Activated CD4-positive, alpha-beta T cell treated with anti-CD3 and anti-CD28 coated beads, Interleukin-2, amount 10 ng/mL, durations not matched to agents 7 days and 5 days (primary cell): ENCODE data around the gene CFAP74. TPM values are rescaled to one million over a fixed set of nuclear protein-coding genes. Genes with fewer than 3 reads are reported as not detected.
"Not testable (repeated sequence)": the region's sequence is repeated elsewhere in the genome, so short reads cannot be mapped to it uniquely, and the experiment has no call there.

Experiments used
- CTCF ChIA-PET: fragments of 350-600 bp; sonication (Branson Sonifier 250); formaldehyde crosslinking; loops from one replicate; lab custom pipeline; 2021; ENCODE audit warnings: antibody characterized with exemption; lab: Charles Lee
- POLR2A ChIA-PET: fragments of 350-600 bp; sonication (Branson Sonifier 250); formaldehyde crosslinking; loops from one replicate; lab custom pipeline; 2021; ENCODE audit warnings: antibody characterized with exemption; lab: Charles Lee
- DNase-seq: peaks from one replicate; pipeline ENCODE4 v3.0.0-alpha.2; 2020
- H3K27ac Mint-ChIP-seq: one replicate; pipeline ENCODE4 v1.8.0; 2021; ENCODE audit warnings: mild to moderate bottlenecking, moderate library complexity, mixed read lengths
- H3K27me3 Mint-ChIP-seq: one replicate; pipeline ENCODE4 v1.8.0; 2021; ENCODE audit warnings: mixed read lengths
- H3K36me3 Mint-ChIP-seq: one replicate; pipeline ENCODE4 v1.8.0; 2021; ENCODE audit warnings: low read depth, mixed read lengths
- H3K4me1 Mint-ChIP-seq: one replicate; pipeline ENCODE4 v1.8.0; 2021; ENCODE audit warnings: mixed read lengths
- H3K4me3 Mint-ChIP-seq: one replicate; pipeline ENCODE4 v1.8.0; 2021; ENCODE audit warnings: mild to moderate bottlenecking, moderate library complexity, mixed read lengths
- H3K9me3 Mint-ChIP-seq: one replicate; pipeline ENCODE4 v1.8.0; 2021; ENCODE audit warnings: mixed read lengths
- total RNA-seq, 2 experiments: library from RNA; stranded (reverse); gene quantifications; one replicate each; pipeline ENCODE4 v1.2.3, GENCODE V29; 2021

CFAP74 gene
- total RNA-seq, 2 experiments from 2014 or later: not detected

DNA sequence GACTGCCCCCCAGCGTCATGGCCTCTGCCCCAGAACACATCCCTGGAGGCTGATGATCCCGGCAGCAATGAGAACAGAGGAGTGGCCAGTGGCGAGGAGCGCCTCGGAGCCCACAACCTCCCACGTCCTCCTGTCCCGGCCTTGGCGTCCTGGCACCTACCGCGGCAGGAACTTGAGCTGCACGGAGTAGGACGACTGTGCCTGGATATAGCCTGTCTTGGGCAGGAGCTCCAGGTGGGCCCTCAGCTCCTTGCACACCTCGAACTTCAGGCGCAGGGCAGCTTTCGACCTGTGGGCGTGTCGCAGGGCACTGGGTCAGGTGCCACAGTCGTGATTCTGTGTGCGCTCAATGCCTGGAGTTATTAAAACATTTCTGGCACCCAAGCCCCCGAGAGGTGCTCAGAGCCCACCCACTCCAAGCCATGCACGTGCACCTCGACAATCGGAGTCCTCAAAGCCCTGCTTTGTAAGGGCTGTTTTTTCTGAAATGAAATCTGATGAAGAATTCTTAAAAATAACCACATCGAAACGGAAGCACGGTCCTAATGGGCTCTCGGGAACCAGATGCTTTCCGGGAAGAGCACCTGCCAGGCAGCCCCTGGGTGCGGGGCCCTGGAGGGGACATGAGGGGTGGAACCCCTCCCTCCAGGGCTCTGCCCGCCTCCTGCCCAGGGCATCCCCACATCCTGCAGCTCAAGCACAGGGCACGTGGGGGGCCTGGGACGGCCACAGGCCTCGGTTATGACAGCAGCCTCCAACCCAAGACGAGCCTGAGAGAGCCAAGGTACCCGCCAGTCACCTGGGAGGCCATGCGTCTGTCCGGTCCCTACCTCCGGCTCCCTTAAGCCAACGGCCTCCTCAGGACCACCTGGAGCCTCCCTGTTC, 61.5 kb downstream of the CFAP74 start:
- H3K27ac Mint-ChIP-seq: no peak overlapping the region
- no peaks in the 10 kb centered on the region for H3K9me3 Mint-ChIP-seq
- POLR2A ChIA-PET: no interaction called here
- H3K36me3 Mint-ChIP-seq: no peaks in the 10 kb centered on the region
- CTCF ChIA-PET: interaction anchor here (1.8 kb wide), 1 partner anchor 103 kb away, joined by 6 read pairs; no protein-coding TSS in a partner anchor
- H3K4me1 Mint-ChIP-seq: peaks cover 2% of the 10 kb centered on the region
- DNase-seq: no peak
- H3K27me3 Mint-ChIP-seq: no peaks in the 10 kb centered on the region
- H3K4me3 Mint-ChIP-seq: no peak overlapping the region

DNA sequence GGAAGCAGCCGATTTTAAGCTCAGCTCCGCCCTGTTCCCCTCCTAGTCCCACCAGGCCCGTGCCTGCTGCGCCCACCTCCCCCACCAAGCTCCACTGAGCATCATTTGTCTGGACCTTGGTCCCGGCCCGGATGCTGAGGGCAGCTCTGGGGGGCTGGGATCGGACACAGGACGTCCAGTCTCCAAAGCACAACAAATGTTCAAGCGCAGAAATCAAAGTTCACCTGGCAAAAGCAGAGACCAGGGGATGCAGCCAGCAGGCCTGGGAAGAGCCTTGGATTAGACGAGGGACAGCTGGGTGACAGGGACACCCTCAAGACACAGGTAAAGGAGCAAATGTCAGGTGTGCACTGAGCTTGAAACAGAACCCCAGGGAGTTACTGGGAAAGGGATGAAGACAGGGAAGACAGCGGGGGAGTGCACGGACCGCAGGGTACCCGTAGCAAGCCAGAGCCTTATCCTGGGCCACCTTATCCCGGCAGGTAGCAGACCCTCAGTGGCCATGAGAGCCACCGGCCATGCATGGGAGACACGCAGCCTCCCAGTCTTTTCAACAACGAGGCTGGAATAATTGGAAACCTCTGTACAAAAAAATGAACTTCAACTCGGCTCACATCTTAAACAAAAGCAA, 62.3 kb downstream of the CFAP74 start:
- H3K4me3 Mint-ChIP-seq: no peak overlapping the region
- ChIA-PET POLR2A (no interaction called here), CTCF (interaction anchor here (0.7 kb wide), 1 partner anchor 658 kb away, joined by 3 read pairs; no protein-coding TSS in a partner anchor)
- no peak overlapping the region for H3K27ac Mint-ChIP-seq
- H3K27me3 Mint-ChIP-seq: no peaks in the 10 kb centered on the region
- DNase-seq: no peak
- H3K9me3 Mint-ChIP-seq: no peaks in the 10 kb centered on the region
- H3K4me1 Mint-ChIP-seq: peaks cover 2% of the 10 kb centered on the region
- no peaks in the 10 kb centered on the region for H3K36me3 Mint-ChIP-seq

DNA sequence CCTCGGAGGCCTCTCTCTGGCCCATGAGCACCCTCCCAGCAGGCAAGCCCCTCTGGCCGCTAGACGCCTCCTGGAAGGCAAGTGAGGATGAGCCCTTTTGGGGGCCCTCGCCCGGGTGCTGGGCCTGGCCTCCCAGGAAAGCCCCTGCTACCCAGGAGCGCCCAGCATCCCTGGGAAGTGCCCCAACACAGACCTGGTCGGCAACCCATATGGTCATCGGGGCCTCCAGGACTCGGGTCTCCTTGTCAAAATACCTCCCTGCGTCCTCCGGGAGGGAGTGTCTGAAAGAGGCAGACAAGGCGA, 63.5 kb downstream of the CFAP74 start:
- POLR2A ChIA-PET: no interaction called here
- H3K4me3 Mint-ChIP-seq: no peak overlapping the region
- CTCF ChIA-PET: no interaction called here
- peaks cover 5% of the 10 kb centered on the region for H3K9me3 Mint-ChIP-seq
- no peak for DNase-seq
- H3K4me1 Mint-ChIP-seq: peaks cover 2% of the 10 kb centered on the region
- no peak overlapping the region for H3K27ac Mint-ChIP-seq
- no peaks in the 10 kb centered on the region for H3K27me3 Mint-ChIP-seq
- H3K36me3 Mint-ChIP-seq: no peaks in the 10 kb centered on the region

DNA sequence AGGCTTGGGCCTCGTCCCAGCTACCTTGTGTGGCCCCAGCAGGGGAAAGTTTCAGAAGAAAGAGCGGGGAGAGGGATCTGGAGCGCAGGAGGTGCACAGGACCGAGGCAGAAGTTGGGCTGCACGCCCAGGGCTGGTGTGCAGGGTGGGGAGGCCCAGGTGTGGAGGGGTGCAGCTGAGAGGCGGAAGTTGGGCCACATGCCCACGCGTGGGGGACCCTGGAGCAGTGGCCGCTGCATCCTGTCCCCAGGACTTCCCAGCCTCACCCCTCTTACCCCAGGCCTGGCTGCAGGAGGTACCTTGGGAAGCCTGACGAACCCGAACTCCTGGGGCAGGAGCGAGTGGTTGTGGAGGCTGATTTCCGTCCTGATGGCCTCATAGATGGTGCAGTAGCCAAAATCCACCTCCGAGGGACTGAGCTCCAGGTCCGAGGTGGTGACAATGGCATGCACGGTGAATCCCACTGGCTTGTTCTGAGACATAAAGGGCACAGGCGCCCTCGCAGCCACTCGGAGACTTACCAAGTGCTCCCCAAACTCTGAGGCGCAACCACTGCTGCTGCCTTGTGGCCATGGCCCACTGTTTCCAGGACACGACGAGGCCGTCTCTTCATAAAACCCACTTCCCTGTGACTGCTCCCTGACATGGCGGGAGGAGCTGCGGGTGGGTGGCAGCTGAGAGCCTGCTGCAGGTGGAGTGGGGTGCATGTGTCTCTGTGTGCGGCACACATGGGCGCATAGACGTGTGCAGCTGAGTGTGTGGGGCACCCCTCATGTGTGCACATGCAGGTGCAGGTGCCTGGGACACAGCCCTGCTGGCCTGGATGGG, 64.1 kb downstream of the CFAP74 start:
- Mint-ChIP-seq H3K27ac (no peak overlapping the region), H3K9me3 (peaks cover 5% of the 10 kb centered on the region), H3K4me3 (no peak overlapping the region), H3K36me3 (no peaks in the 10 kb centered on the region), H3K4me1 (peaks cover 2% of the 10 kb centered on the region), H3K27me3 (no peaks in the 10 kb centered on the region)
- ChIA-PET CTCF (no interaction called here), POLR2A (no interaction called here)
- no peak for DNase-seq

DNA sequence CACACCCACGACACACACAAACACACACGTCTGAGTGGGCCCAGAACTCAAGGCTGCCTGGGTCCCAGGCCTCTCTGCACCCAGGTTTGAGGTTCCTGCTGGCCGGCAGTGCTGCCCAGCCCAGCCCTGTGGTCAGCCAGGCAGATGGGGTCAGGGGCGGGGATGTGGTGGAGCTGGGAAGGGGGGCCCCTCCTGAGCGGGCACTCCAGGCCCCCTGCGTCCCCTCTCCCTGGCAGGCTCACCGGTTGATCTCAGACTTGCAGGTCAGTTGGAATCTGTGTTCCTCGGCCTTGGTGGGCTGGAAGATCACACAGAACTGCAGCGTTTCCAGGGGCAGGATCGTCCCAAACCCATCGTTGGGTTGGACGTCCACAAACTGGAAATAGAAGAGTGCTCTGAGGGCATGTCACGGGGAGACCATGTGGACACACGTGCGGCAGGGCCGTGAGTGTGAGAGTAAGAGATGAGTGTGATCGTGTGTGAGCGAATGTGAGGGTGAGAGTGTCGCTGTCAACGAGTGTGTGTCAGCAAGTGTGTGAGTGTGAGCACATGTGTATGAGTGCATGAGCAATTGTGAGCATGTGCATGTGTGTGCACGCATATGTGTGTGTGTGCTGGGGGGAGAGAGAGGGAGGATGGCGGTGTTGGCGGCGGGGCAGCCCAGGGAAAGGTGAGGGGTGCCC, 64.8 kb downstream of the CFAP74 start:
- Mint-ChIP-seq H3K27me3 (no peaks in the 10 kb centered on the region), H3K36me3 (no peaks in the 10 kb centered on the region), H3K9me3 (peaks cover 11% of the 10 kb centered on the region), H3K27ac (no peak overlapping the region), H3K4me3 (no peak overlapping the region), H3K4me1 (peaks cover under 1% of the 10 kb centered on the region)
- CTCF ChIA-PET: no interaction called here
- POLR2A ChIA-PET: no interaction called here
- DNase-seq: no peak

DNA sequence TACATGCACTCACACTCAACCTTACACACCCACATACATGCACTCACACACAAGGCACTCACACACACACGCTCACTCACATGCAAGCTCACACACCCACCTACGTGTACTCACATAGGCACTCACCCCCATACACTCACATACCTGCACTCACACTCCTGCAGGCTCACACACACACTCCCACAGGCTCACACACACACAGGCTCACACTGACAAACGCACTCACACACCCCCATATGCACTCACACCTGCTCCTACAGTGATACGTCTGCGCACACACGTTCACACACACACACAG, 65.4 kb downstream of the CFAP74 start:
- Mint-ChIP-seq H3K27me3 (no peaks in the 10 kb centered on the region), H3K9me3 (peaks cover 16% of the 10 kb centered on the region), H3K36me3 (no peaks in the 10 kb centered on the region), H3K4me1 (no peaks in the 10 kb centered on the region), H3K4me3 (no peak overlapping the region), H3K27ac (no peak overlapping the region)
- ChIA-PET POLR2A (no interaction called here), CTCF (no interaction called here)
- no peak for DNase-seq

DNA sequence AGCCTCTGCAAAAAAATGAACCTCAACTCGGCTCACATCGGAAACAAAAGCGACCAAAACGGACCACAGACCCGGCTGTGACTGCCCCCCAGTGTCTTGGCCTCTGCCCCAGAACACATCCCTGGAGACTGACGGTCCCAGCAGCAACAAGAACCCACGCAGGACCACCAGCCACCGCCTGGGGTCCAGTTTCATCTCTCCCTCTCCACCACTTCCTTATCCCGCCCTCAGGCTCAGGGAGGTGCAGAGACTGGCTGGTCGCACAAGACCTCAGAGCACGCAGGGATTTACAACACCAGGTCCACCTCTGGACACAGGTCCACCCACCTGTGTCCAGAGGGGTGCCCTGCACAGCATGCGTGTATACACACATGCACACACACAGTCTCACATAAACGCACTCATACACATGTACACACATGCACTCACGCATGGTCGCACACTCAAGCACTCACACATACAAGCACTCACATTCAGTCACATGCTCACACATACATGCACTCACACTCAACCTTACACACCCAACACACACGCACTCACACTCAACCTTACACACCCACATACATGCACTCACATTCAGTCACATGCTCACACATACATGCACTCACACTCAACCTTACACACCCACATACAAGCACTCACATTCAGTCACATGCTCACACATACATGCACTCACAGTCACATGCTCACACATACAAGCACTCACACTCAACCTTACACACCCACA, 65.9 kb downstream of the CFAP74 start:
- Mint-ChIP-seq H3K27ac (no peak overlapping the region), H3K4me1 (no peaks in the 10 kb centered on the region), H3K36me3 (no peaks in the 10 kb centered on the region), H3K4me3 (no peak overlapping the region), H3K27me3 (no peaks in the 10 kb centered on the region), H3K9me3 (peaks cover 16% of the 10 kb centered on the region)
- DNase-seq: no peak
- CTCF ChIA-PET: no interaction called here
- POLR2A ChIA-PET: no interaction called here

DNA sequence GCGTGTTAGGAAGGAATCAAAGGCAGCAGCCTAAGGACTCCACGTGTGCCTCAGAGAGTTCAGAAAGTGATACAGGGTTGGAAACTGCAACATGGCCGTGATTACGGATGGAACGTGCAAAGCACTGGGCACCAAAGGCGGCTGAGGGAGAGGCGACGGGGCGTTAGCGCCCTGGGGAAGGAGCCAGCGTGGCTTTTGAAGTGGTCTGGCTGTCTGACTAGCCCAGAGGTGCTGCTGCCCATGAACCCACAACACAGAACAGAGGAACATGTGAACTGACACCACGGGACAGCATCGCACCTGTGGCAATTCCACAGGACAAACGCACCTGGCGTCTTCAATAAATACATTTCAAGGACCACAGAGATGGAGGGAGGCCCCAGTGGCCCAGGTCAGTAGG, 66.5 kb downstream of the CFAP74 start:
- Mint-ChIP-seq H3K27ac (no peak overlapping the region), H3K4me3 (no peak overlapping the region), H3K27me3 (no peaks in the 10 kb centered on the region), H3K36me3 (no peaks in the 10 kb centered on the region), H3K9me3 (peaks cover 16% of the 10 kb centered on the region), H3K4me1 (no peaks in the 10 kb centered on the region)
- ChIA-PET CTCF (interaction anchor here (1.3 kb wide), 1 partner anchor 10 kb away, joined by 4 read pairs; no protein-coding TSS in a partner anchor), POLR2A (no interaction called here)
- DNase-seq: no peak

DNA sequence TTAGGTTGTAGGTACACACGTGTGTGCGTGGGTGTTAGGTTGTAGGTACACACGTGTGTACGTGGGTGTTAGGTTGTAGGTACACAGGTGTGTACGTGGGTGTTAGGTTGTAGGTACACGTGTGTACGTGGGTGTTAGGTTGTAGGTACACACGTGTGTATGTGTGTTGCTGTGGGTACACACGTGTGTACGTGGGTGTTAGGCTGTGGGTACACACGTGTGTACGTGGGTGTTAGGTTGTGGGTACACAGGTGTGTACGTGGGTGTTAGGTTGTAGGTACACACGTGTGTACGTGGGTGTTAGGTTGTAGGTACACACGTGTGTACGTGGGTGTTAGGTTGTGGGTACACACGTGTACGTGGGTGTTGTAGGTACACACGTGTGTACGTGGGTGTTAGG, 68.7 kb downstream of the CFAP74 start:
- H3K4me1 Mint-ChIP-seq, H3K4me3 Mint-ChIP-seq, H3K36me3 Mint-ChIP-seq, POLR2A ChIA-PET, H3K27ac Mint-ChIP-seq, CTCF ChIA-PET, DNase-seq, H3K27me3 Mint-ChIP-seq: not testable (repeated sequence)
- H3K9me3 Mint-ChIP-seq: peaks cover 16% of the 10 kb centered on the region

DNA sequence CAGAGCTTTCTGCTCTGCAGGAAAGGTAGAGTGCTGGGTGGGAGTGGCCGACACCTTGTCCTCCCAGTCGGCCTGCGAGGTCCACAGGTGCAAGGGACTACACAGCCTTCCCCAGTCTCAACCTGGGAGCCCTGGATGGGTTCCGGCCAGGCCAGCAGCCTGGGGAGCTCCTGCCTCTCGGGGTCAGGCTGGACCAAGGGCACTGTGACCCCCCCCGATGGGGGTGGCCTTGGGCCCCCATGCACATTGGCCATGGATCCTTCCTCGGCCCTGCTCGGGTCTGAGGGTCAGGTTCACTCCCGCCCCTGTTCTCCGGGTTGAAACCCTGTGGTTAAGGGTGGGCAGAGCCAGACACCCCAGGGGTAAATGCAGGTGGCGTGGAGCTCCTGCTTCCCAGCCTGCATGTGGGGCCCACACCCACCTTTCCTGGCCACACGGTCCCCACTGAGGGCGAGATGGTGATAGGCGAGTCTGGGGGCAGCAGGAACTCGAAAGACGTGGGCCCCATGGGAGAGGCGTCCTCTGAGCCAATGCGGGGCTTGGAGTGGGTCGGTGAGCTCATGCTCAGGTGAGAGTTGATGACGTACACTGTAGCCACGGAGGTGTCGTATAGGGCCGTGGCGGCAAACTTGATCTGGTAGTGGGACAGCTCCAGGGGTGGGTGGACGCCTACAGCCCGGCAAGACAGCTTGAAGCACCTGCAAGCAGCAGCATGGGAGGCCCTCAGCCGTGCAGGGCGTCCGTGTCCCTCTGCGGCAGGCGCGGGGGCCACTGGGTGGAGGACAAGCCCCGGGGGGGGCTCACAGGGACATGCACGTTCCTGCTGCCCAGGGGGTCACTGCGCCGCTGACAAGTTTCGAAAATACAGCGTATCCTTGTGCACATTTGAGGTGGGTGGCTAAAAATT, 73.7 kb downstream of the CFAP74 start:
- ChIA-PET CTCF (interaction anchor here (0.8 to 1.6 kb wide), 4 partner anchors 9 to 595 kb away, joined by 3 to 4 read pairs (median 3); no protein-coding TSS in a partner anchor), POLR2A (no interaction called here)
- Mint-ChIP-seq H3K4me1 (no peaks in the 10 kb centered on the region), H3K4me3 (no peak overlapping the region), H3K9me3 (peaks cover 11% of the 10 kb centered on the region), H3K27ac (no peak overlapping the region), H3K27me3 (no peaks in the 10 kb centered on the region), H3K36me3 (no peaks in the 10 kb centered on the region)
- DNase-seq: no peak

DNA sequence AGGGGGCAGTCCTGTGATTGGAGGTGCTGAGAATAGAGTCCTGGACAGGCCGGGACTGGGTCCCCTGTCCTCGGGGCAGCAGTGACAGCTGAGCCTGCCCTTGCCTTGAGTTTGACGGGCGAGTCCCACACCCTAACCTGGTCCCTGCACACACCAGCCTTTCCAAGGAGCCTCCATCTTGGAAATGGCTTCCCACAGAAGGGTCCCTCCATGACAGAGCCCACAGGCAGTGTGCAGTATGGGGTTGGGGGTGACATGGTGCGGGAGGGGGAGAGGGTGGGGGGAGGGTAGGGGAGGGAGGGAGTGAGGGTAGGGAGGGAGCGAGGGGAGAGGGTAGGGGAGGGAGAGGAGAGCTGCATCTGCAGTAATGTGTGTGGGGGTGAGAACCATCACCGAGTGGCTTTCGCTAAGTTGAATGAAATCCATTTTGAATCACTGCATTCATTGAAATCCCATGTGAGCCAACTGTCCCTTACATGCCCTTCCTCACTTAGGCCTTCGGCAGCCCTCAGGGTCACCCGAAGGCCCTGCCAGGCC, 74.4 kb downstream of the CFAP74 start:
- Mint-ChIP-seq H3K9me3 (peaks cover 9% of the 10 kb centered on the region), H3K27me3 (no peaks in the 10 kb centered on the region), H3K4me3 (no peak overlapping the region), H3K4me1 (no peaks in the 10 kb centered on the region), H3K36me3 (no peaks in the 10 kb centered on the region), H3K27ac (no peak overlapping the region)
- CTCF ChIA-PET: interaction anchor here (0.8 to 1.6 kb wide), 3 partner anchors 8 to 596 kb away, joined by 3 read pairs; no protein-coding TSS in a partner anchor
- DNase-seq: no peak
- POLR2A ChIA-PET: no interaction called here
